HT-29 (cell line): Measurements from ENCODE around the gene EGLN1. TPM values are rescaled to one million over a fixed set of nuclear protein-coding genes. Genes with fewer than 3 reads are reported as not detected.
A peak's percentile ranks its signal among the peaks of the same experiment; 100 is the strongest.
"Not testable (repeated sequence)": the region's sequence is repeated elsewhere in the genome, so short reads cannot be mapped to it uniquely, and the experiment has no call there.

Experiments
- DNase-seq: peaks from one replicate; pipeline ENCODE4 v3.0.0-alpha.2; 2015; ENCODE audit warnings: low spot score
- total RNA-seq: library from RNA; depleted of rRNA; stranded (reverse); fragments of >200 nt; shearing (Covaris generic); gene quantifications from 2 replicates; pipeline ENCODE4 v1.2.3, GENCODE V29; 2014

Gene EGLN1
- total RNA-seq, 1 experiment from 2014 or later, result 21.1 TPM

DNA sequence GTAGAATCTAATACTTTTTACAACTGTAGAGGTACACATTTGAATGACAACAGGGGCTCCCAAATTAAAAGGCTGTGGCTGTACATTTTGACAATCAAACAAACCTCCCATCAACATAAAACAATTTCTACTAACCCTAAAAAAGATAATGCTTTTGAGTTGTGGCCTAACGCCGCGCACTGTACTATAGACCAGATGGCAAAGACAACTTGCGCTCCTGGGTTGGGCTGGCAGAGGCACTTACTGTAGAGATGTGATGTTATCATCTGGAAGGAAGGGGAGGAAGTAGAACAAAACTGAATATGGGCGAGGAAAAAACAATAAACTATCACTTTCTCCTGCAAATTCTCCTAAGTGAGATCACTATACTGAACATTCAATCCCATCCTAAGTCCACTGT, 57.9 kb downstream of the EGLN1 start:
- DNase-seq, result no peak

DNA sequence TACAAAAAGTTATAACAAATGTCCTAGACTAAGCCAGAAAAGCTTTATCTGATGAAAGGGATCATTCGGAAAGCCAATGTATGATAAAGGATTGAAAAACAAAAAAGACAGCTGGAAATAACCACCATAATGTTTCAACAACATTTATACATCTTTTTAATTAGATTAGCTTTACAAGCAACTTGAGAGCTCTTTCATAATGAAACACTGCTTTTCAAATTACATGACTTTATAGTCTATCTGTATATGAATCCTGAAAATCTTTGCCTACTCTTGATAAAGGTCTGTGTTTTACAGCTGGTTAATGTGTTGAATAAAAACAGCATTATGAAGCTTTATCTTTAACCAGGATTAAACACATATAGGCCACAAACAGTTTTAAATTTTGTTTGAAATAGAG, 58.5 kb downstream of the EGLN1 start:
- no peak for DNase-seq

DNA sequence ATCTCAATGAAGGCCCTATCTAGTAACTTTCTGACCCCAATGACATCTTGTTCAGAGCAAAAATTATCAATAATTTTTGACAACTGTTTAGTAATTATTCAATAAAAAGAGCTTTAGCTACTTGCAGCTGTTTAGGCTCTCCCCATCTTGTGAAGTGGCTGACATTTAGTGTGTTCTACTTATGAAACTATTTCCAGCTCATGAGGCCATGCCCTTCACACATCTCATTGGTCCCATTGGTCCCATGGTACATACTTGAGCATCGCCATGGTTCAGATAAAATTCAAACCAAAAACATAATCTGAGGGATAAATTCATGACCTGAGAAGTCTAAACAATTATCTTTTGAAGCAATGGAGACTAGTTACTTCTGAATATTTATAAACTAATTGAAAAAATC, 59.8 kb downstream of the EGLN1 start:
- DNase-seq, result no peak

DNA sequence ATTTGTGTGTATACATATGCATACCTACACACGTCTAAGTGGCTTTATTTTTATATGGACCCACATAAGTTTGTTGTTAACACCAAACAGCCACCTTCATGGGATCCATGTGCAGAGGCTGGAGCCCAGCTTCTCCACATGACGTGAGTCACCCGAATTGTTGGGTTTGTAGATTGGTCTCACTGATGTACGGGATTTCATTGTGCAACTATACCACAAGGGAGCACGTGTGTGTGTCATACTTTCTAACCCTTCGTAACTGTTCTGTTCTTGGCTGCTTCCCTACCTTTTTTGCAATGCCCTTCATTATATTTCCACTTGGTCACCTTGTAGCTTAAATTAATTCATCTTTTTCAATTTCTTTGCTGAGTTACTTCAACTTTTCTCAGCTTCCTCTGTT, 63.0 kb downstream of the EGLN1 start:
- DNase-seq, result no peak

DNA sequence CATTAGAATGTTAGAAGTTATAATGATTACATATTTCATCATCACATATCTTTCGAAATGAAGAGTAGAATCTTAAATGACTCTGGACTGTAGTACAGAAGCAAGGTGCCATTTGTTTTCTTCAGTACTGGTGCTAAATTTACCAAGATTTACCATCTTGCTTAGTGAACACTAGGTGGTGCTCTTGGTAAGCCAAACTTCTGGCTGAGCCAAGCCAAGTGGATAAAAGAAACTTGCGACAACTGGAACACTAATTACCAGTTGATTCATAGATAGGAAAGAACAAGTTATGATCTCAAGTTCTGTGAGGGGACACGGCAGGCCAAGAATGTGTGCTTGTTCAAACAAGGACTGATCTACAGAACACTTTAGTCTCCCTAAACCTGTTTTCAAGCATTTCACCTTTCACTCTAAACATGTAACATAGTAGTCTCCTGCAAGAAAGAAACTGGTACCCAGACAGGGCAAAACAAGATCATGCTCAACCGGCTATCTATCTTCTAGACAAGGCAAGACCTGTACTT, 64.2 kb downstream of the EGLN1 start:
- peak; percentile 62 for DNase-seq

DNA sequence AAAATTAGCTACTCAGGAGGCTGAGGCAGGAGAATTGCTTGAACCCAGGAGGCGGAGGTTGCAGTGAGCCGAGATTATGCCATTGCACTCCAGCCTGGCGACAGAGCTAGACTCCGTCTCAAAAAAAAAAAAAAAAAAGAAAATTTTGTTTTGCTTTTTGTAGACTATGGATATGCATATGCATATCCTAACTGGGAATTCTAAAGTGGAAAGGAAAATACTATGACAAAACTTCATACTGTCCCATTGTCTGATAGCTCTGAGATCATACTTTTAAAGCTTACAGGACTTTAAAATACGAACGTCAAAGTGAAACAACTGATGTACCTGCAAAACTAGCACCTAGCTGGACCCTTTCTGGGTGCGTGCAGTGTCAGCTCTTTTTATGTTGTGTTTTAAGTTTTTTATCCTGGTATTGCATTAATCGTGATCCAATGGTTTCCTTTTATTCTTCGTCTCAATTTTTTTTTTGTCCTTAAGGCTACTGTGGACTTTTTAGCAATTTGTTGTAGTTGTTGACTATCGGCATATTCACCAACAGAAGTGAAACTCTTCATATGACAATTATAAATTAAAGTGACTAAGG, 64.8 kb downstream of the EGLN1 start:
- DNase-seq, result no peak

DNA sequence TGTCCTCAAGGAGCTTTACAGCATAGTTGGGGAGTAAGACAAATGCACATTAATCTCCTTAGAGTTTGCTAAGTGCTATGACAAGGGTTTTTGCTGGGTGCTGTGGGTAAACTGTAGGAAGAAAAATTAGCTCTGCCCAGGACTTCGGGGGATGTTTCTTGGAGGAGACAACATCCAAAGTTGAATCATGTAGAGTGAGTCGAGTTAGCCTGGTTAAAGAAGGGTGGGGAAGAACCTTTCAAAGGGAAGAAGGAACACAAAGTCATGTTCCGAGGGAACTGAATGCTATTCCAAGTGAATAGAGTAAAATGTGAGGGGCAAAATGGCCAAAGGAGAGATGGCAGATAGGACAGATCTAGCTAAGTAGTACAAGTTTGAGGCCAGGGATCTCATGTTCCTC, 66.9 kb downstream of the EGLN1 start:
- no peak for DNase-seq

DNA sequence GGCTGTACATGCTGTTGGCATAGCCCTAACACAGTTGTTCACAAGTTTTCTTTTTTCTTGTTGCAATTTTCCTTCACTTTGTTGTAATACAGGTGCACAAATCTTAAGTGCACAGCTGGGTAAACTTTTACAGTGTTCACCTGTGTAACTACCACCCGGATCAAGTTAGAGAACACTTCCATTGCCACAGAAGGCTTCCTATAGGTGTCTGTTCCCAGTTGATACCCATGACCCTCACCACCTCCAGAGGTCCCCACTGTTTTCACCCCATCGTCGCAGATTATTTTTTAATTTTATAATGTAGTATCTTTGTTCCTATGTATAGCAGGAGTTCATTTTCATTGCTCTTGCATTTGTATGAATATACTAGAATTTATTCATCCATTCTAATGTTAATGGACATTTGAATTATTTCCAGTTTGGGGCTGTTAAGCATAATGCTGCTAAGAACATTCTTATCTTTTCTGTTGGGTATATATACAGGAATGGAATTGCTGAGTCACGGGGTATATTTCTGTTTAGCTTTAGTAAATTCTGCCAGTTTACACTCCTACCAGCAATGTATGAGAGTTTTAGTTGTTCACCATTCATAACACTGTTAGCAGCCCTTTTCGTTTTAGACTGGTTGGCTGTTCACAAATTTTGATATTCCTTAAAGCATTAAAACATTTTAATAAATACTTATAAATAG, 67.6 kb downstream of the EGLN1 start:
- no peak for DNase-seq

DNA sequence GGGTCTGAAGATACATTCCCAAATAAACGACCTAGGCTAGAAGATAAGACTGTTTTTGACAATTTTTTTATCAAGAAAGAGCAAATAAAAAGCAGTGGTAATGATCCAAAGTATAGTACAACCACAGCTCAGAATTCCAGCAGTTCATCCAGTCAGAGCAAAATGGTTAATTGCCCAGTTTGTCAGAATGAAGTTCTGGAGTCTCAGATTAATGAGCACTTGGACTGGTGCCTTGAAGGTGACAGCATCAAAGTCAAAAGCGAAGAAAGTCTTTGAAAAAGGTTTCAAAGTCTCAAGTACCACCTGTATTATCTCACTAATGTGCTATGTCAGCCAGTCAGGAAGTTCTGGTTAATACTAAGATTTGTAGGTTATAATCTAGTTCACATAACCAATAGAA, 69.0 kb downstream of the EGLN1 start:
- DNase-seq, result no peak

DNA sequence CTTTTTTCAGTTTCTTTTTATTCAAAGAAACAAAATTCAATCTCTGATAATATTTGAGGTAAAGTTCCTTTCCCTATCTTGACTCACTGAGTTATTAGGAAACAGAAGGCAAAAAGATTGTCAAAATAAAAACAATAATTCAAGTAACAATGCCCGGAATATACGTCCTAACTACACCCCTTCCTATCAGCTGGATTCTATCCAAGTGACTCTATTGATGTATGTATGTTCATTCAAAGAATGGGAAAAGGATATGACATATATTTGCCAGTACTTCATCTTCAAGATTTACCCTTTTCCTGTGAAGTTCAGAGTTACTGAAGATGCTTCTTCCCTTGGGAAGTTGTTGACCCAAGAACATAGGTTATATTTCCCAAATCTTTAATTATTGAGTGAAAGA, 70.3 kb downstream of the EGLN1 start:
- DNase-seq, result no peak

DNA sequence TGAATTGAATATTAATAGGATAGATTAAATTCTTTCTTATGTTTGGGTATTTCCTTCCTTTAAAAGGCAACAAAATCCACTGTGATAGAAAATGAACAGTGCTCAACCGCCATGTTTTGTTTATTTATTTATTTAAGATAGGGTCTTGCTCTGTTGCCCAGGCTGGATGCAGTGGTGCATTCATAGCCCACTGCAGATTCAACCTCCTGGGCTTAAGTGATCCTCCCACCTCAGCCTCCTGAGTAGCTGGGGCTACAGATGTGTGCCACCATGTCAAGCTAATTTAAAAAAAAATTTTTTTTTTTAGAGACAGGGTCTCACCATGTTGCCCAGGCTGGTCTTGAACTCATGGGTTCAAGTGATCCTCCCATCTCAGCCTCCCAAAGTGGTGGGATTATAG, 73.2 kb downstream of the EGLN1 start:
- DNase-seq, result not testable (repeated sequence)

DNA sequence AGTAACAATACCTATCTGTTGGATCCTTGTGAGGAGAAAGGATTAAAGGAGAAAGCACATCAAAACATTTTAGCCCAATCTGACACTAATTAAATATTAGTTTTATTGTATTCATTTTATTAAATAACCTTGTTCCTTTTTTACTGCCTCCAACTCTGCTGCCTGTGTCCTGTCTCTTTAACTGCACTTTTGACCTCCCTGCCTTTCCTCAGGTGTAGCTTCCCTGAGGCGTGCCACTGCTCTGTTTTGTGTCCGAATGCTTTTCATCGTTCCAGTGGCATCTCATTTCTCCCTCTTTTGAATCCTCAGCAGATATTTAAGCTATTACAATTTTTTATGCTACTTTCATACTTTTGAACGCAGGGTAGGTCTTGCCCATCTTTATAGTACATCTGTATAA, 73.6 kb downstream of the EGLN1 start:
- DNase-seq, result no peak

DNA sequence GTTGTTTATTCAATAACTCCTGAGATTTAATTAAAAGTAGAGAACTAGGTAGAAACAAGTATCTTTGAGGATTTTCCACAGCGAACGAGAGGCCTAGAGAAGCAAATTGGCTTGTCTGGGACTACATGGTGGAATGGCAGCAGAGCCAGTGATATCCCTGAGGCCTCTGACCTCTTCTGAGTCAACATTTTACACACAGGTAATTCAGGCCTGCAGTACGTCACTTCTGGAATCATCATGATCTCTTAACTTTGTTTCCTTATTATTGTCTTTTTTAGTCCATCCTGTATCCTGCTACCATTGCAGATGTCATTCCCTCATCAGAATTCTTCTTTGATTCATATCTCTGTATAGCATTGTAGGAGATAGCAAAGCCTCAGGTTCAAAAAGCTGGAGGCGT, 74.1 kb downstream of the EGLN1 start:
- no peak for DNase-seq

DNA sequence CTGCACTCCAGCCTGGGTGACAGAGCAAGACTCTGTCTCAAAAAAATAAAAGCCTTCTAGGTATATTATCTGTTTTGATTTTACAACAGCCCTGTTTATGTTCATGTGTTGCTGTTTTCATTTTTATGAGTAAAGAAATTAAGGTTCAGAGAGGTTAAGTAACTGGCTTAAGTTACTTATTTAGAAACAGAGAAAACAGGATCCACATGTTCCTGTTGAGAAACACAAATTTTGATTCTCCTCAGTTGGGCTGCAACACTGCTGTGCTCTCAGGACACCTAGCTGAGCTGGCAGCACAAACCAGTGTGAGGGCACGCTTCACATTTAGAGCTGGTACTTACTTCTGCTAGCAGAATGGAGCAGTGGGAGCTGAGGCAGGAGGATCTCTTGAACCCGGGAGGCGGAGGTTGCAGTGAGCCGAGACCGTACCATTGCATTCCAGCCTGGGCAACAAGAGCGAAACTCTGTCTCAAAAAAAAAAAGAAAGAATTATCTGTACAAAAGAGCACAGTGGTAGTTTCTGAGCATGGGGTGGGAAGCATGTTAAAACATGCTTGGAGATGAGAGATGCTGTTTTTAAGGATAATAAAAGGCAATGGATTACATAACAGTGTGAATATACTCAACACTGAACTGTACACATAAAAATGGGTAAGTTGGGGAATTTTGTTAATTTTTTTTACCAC, 81.6 kb downstream of the EGLN1 start:
- DNase-seq, result no peak

DNA sequence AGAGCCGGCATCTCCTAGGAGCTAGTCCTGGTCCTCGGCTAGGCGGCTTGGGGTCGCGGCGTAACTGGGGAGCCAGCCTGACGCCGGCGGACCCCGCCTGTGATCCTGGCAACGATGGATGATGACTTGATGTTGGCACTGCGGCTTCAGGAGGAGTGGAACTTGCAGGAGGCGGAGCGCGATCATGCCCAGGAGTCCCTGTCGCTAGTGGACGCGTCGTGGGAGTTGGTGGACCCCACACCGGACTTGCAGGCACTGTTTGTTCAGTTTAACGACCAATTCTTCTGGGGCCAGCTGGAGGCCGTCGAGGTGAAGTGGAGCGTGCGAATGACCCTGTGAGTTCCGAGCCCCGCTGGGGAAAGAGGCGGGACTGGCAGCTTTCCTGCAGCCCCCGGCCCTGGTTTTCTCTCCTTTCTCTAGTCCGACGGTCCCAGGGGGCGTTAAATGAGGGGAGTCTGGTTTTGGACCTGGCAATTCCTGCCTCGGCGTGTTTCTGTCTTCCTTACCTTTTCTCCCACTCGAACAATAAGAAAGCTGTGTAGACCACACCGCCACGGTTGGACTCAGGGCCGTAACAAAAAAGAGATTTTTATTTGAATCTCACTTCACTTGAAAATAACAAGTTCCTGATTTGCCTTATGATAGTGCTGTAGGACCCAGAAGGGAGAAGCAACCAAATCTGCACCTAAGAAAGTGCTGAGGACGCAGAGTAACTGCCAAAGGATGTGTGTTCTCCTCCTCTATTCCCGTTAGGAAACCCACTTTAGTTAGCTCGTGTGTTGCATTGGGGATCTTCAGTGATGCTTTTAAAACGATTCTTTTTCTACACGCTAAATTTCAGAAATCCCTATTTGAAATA, 83.6 kb downstream of the EGLN1 start, which contains the start of gene SPRTN:
TSS of gene SPRTN (plus strand) at position 24 of the 859 bp plus-strand sequence. CDS start at position 115, 91 bp downstream.
- DNase-seq, result peak; percentile 34

DNA sequence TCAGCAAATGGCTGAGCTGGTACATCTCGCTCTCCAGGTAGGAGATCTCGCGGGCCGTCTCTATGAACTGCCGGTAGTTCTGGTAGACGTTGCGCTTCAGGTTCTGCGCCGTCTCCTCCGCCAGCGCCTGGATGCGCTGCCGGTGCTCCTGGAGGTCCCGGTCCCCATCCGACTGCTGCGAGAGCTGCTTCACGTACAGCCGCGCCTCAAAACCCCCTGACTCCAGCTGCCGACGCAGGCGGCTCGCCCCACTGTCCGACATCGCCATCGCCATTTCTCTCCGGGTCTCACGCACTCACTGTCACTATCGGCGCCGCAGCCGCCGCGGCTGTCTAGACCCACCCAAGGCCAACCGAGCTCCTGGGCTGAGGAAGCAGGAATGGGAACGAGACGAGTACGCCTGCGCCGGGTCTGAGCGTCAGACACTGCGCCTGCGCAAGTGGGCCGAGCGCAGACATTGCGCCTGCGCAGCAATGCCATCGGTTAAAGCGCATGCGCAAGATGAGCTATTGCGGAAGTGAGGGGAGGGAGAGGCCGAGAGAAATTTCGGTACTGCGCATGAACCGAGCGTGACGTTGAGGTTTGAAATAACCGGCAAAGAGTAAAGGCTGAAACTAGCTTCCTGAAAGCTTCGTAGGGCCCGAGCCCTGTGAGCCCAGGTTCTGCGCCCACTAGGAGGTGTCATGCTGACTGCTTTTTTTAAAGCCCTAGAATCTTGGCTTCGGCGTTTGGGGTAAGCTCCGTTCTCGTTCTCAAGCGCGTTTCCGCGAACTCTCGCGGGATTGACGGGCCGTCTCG, 84.4 kb downstream of the EGLN1 start, which contains the start of gene EXOC8:
TSS of gene EXOC8 (minus strand) at position 381 of the 798 bp plus-strand sequence. CDS start at position 274, 107 bp downstream.
- peak; percentile 100 for DNase-seq

DNA sequence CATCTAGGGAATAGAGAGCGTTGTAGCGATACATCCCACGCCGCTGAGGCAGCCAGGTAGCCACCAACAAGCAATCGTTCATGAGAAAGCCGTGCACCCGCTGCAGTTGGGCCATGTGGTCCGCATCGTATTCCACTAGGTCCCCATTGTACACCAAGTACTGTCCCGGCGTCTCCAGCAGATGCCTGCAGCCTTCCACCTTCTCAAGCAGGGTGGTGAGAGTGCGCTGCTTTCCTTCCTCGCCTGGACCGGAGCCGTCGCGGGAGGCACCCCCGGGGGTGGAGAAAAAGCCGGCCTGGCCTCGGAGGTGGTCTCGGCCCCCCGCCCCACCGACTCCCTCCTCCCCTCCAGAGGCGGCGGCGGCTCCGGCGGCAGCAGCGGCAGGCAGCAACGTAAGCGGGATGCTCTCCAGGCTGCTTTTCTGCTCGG, 85.0 kb downstream of the EGLN1 start:
- DNase-seq, result peak; percentile 42

DNA sequence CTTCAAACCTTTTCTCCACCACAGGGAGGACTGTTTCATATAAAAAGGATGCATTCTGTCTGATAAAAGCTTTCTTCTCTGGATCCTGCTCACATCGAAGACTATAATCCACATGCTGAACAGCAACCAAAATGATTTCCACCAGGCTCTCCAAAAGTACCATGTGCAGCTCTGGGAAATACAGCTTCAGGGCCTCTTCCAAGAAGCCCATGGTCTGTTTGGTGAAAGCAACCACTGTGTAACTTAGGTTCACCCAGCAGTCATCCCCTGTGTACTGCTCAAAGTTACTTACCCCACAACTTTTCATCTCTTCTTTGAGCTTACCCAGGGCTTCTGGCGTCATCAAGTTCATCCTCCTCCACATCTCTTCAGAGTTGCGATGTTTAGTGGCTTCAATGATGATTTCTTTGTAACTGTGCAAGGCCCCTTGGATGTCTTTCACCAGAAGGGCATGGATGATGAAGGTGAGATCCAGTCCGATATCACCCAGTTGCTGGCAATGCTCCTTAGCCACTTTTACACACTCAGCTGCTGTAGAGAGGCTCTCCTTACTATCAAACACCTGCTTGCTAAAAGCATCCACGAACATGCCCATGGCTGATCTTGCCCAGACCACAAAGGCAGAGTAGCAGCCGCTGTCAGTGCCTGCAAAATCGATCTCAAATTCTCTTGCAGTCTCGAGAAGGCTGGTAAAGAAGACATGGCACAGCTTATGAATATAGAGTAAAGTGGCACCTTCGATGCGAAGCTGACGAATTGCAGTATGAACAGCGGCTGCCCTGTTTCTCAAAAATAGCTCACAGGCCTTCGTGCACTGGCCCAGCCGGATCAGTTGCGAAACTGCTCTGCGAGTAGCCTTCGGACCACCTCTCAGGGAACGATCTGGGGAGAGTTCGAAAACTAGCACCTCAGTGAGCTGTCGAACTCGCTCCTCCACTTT, 86.2 kb downstream of the EGLN1 start:
- DNase-seq, result peak; percentile 37

DNA sequence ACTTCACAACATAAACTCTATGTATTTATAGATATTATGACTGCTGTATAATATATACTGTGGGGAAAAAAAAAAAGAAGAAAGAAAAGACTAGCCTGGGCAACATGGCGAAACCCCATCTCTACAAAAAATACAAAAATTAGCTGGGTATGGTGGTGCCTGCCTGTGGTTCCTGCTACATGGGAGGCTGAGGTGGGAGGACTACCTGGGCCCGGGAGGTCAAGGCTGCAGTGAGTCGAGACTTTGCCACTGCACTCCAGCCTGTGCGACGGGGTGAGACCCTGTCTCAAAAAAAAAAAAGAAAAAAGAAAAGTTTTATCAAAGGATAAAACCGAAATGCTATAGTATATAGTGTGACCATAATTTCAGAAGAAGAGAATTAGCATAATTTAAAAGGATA, 87.1 kb downstream of the EGLN1 start:
- no peak for DNase-seq
